NCI-H748 treated with DMSO at 0.1 percent for 48 hours (cell line): ENCODE results near the gene DBNL.
"Not testable (repeated sequence)": the region's sequence is repeated elsewhere in the genome, so short reads cannot be mapped to it uniquely, and the experiment has no call there.

ENCODE experiments used
- DNase-seq: peaks from one replicate; lab custom pipeline; 2025; lab: John Stamatoyannopoulos, UW

The DBNL gene

GRCh38 chr7:44044315-44045225 lies at the start of gene DBNL:
Gene DBNL (plus strand): TSS chr7:44044702. CDS start chr7:44044738, 36 bp downstream.
- peak; percentile 76 for DNase-seq

DNA sequence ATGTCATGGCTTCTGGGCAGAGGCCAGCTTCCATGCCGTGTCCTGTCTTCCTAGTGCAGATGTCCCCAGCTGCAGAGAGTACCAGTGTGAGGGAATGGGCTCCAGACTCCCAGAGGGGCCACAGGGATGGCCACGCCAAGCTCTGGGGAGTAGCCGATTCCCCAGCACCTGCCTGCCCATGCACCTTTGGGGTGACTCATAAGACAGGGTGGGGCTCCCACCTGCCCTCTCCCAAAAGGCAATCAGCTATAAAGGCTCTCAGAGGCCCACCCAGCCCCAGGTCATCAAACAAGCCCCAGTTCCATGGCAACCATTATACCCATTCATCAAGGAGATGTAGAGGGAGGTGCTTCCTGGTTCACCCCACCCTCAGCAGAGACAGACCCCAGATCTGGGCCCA lies 47.0 kb upstream of the DBNL start, which contains the start of gene SPDYE1:
SPDYE1 (plus strand) TSS at position 366 of the 400 bp plus-strand sequence. CDS start 2,053 bp downstream, outside the sequence.
- not testable (repeated sequence) for DNase-seq

- not testable (repeated sequence) for DNase-seq
Observed at GRCh38 chr7:44012081-44012480, 32.4 kb upstream of the DBNL start.

- DNase-seq = not testable (repeated sequence)
Observed at GRCh38 chr7:44015090-44015489, 29.4 kb upstream of the DBNL start.

DNA sequence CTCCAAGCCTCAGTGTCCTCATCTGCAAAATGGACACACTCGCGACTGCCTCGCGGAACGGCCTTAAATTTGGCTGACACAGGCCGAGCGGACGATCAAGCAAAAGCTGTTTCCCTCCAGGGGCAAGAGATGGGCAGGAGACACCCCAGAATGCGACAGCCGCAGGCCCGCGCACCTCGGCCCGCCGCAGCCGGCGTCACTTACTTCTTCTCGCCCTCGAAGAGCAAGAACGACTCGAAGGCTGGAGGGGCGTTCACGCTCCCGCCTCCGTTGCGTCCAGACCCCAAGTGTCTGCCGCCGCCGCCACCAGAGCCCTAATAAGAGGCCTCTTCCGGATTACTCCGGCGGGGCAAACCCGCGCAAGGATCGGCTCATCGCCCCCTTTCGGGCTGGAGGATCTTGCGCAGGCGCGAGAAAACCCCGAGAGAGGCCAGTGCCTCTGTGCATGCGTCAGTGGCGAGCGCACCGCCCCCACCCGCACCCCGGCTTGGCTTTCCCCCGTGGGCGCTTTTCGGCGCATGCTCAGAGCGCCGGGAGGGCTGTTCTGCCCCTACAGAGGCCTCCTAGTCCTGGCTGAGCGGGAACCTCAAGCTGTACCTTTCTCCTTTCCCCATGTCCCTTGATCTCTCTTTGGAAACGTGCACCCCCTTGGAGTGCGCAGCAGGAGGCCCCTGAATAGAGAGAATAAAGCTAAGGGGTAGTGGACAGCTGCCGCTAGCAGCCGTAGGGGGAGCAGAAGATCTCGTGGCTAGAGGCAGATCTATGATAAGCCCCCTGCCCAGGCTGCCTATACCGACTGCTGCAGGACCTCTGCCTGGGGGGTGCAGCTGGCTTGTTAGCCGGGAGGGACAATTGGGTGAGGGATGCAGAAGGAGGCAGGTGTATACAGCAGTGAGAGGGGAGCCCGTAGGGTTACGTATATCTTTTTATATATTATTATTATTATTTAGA lies 25.4 kb upstream of the DBNL start:
- peak; percentile 76 for DNase-seq

DNA sequence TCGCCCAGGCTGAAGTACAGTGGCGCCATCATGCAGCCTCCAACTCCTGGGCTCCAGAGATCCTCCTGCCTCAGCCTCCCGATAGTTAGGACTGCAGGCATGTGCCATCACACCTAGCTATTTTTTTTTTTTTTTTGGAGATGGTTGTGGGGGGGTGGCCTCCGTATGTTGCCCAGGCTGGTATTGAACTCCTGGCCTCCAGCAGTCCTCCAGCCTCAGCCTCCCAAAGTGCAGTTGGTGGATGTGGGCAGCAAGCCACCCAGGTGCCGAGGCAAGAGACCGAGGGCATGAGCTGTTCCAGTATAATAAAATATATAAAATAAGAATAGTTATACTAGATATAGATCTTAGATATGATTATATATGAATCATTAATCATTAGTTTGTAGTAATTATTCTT lies 24.7 kb upstream of the DBNL start:
- not testable (repeated sequence) for DNase-seq

DNA sequence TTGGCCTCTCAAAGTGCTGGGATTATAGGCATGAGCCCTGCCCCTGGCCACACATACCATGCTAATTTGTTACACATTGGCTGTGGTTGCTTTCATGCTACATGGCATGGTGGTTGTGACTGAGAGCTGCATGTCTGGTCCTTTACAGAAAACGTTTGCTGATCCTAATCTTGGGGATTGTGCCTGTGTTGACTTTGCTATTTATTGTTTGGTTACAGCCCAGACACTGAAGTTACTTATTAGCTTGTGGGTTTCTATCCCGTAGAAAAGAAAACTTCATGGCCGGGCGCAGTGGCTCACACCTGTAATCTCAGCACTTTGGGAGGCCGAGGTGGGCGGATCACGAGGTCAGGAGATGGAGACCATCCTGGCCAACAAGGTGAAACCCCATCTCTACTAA lies 22.4 kb upstream of the DBNL start:
- DNase-seq = not testable (repeated sequence)

DNA sequence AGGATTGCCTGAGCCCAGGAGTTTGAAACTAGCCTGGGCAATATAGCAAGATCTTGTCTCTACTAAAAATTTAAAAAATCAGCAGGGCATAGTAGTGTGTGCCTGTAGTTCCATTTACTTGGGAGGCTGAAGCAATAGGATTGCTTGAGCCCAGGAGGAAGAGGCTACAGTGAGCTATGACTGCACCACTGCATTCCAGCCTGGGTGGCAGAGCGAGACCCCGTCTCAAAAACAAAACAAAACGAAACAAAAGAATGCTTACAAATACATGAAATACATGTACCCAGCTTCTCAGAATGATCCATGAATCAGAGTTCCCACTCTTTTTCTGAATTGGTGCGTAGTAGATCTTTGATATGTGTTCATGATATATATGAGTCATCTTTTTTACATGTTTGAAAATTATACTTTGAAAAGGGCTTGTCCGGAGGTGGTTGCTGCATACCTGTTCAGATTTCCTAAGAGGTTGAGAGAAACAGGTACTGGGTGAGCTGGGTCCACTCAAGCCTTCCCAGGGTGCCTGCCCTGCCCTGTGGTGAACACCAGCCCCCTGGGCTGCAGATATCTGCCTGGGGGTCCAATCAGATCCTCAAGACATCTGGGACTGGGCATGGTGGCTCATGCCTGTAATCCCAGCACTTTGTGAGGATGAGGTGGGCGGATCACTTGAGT lies 21.6 kb upstream of the DBNL start:
- not testable (repeated sequence) for DNase-seq

GRCh38 chr7:44029433-44029832 lies 15.1 kb upstream of the DBNL start:
- DNase-seq = not testable (repeated sequence)

GRCh38 chr7:44030029-44030428 lies 14.5 kb upstream of the DBNL start:
- DNase-seq = not testable (repeated sequence)

GRCh38 chr7:44031319-44031718 lies 13.2 kb upstream of the DBNL start:
- not testable (repeated sequence) for DNase-seq

- DNase-seq = not testable (repeated sequence)
Observed at GRCh38 chr7:44032031-44032430, 12.5 kb upstream of the DBNL start.

GRCh38 chr7:44033971-44034844 lies 10.3 kb upstream of the DBNL start:
- DNase-seq = not testable (repeated sequence)

GRCh38 chr7:44036364-44036763 lies 8.1 kb upstream of the DBNL start:
- not testable (repeated sequence) for DNase-seq

DNA sequence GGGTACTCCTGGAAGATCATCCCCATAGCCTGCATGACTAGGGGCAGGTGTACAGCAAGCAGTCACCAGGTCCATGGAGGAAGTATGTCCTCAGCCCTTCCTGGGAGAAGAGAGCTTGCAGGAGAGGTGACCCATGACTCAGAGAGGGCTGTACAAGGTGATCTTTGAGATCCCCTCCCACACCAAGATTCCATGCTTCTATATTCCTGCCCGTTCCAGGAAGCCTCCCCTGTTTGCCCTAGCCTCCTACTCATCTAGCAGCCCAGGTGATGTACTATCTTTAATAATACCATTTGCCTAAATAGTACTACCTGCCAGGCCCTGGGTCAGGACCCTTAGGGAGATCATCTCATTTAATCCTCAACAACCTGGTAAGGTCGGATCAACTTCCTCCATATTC lies 6.6 kb upstream of the DBNL start:
- not testable (repeated sequence) for DNase-seq

DNA sequence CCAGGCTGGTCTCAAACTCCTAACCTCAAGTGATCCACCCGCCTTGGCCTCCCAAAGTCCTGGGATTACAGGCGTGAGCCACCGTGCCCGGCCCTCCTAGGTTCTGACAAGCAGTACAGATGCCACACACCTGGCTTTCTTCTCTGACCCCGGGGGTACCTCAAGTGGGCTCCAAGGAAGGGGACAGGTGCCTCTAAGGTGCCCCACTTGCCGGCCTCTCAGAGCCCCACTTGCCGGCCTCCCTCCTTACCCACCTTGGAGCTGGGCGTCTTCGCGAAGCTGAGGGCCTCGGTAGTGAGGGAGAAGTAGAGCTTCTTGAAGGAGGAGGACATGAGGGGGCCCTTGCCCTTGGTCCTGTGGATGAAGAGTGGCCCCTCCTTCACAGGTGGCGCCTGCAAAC lies 5.9 kb upstream of the DBNL start:
- DNase-seq = not testable (repeated sequence)

DNA sequence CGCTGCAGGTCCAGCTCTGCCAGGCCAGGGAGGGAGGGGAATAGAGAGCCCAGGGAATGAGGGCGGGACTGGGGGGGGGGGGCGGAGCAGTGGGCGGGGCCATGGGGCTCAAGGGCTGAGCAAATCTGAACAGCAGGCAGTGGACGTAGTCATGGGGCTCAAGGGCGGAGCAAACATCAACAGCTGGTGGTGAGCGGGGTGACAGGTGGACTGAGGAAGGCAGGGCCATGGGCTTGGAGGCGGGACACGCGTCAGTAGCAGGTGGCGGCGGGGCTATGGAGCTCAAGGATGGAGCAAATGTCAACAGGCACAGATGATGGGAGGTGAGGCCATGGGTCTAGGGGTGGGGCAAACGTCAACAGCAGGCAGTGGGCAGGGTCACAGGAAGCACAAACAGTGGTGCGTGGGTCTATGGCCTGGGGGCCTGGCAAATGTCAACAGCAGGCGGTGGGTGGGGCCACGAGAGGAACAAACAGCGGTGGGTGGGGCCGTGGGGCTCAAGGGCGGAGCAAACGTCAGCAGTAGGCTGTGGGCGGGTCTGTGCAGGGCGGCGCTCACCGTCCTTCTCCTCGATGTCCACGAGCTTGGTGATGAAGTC lies 5.4 kb upstream of the DBNL start:
- peak; percentile 78 for DNase-seq

GRCh38 chr7:44039800-44040492 lies 4.6 kb upstream of the DBNL start:
- DNase-seq = not testable (repeated sequence)

GRCh38 chr7:44040493-44040891 lies 4.0 kb upstream of the DBNL start:
- not testable (repeated sequence) for DNase-seq

DNA sequence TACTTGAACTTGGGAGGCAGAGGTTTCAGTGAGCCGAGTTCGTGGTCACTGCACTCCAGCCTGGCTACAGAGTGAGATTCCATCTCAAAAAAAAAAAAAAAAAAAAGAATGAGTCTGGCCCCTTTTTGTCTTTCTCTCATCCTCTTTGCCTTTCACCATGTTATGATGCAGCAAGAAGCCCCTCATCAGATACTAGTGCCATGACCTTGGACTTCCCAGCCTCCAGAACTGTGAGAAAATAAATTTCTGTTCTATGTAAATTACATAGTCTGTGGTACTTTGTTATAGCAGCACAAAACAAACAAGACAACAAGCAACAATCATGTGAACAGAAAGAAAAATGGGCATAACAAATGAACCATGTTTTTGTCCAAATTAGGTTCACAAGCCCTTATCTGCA lies 2.3 kb upstream of the DBNL start:
- no peak for DNase-seq
